DOHH2 (cell line): Measurements from ENCODE around the gene F10.

Source experiments
- H3F3A ChIP-seq: fragments of 200-600 bp; sonication (generic), shearing (Covaris generic); 2 replicates; pipeline ENCODE4 v1.6.0; 2016; ENCODE audit warnings: antibody characterized with exemption, mild to moderate bottlenecking; ENCODE audit not compliant: control insufficient read depth, insufficient read depth
- H3K27ac ChIP-seq: fragments of 200-600 bp; sonication (generic); 2 replicates; pipeline ENCODE4 v1.5.1; 2014; ENCODE audit warnings: low read depth, mild to moderate bottlenecking, low read length, moderate library complexity
- H3K27me3 ChIP-seq: fragments of 200-600 bp; sonication (generic); 2 replicates; pipeline ENCODE4 v1.6.1; 2014; ENCODE audit warnings: mild to moderate bottlenecking, low read length, mixed read lengths; ENCODE audit not compliant: control insufficient read depth
- H3K36me3 ChIP-seq: fragments of 200-600 bp; sonication (generic); 2 replicates; pipeline ENCODE4 v1.6.1; 2014; ENCODE audit warnings: mild to moderate bottlenecking, low read length, moderate library complexity, mixed read lengths; ENCODE audit not compliant: control insufficient read depth
- H3K4me1 ChIP-seq: fragments of 200-600 bp; sonication (generic); 2 replicates; pipeline ENCODE4 v1.6.1; 2014; ENCODE audit warnings: mild to moderate bottlenecking, low read length, mixed read lengths; ENCODE audit not compliant: control insufficient read depth
- H3K4me2 ChIP-seq: fragments of 200-600 bp; sonication (generic); 2 replicates; pipeline ENCODE4 v1.6.0; 2014; ENCODE audit warnings: mild to moderate bottlenecking, low read length, moderate library complexity
- H3K4me3 ChIP-seq: fragments of 200-600 bp; sonication (generic); 2 replicates; pipeline ENCODE4 v1.5.1; 2014; ENCODE audit warnings: mild to moderate bottlenecking, low read length, mixed read lengths
- H3K79me2 ChIP-seq: fragments of 200-600 bp; sonication (generic); 2 replicates; pipeline ENCODE4 v1.6.1; 2014; ENCODE audit warnings: mild to moderate bottlenecking, low read length, mixed read lengths; ENCODE audit not compliant: control insufficient read depth
- H3K9me2 ChIP-seq: fragments of 200-600 bp; sonication (generic); replicated peaks from 2 replicates; pipeline ENCODE4 v1.6.1; 2014; ENCODE audit warnings: mild to moderate bottlenecking, low read length, mixed read lengths; ENCODE audit not compliant: control insufficient read depth
- H3K9me3 ChIP-seq: fragments of 200-600 bp; sonication (generic); 2 replicates; pipeline ENCODE4 v1.6.1; 2014; ENCODE audit warnings: antibody characterized with exemption, low read length, mixed read lengths; ENCODE audit not compliant: control insufficient read depth, insufficient read depth
- H4K20me1 ChIP-seq: fragments of 200-600 bp; sonication (generic); 2 replicates; pipeline ENCODE4 v1.6.0; 2014; ENCODE audit warnings: low read depth, mild to moderate bottlenecking, antibody characterized with exemption, low read length, moderate library complexity; ENCODE audit not compliant: control insufficient read depth, insufficient read depth
- EZH2phosphoT487 ChIP-seq: fragments of 200-600 bp; sonication (generic); IDR thresholded peaks from 2 replicates; pipeline ENCODE4 v1.6.1; 2017; ENCODE audit warnings: borderline replicate concordance, mild to moderate bottlenecking, antibody characterized with exemption, low read length, moderate library complexity, mixed read lengths
- TF ChIP-seq, protein P1 (sequence below): fragments of 200-600 bp; sonication (generic); IDR thresholded peaks from one replicate; pipeline ENCODE4 v1.5.1; 2014; ENCODE audit warnings: antibody characterized with exemption, mild to moderate bottlenecking, low read depth, low read length; ENCODE audit not compliant: poor library complexity, severe bottlenecking

F10 gene

DNA sequence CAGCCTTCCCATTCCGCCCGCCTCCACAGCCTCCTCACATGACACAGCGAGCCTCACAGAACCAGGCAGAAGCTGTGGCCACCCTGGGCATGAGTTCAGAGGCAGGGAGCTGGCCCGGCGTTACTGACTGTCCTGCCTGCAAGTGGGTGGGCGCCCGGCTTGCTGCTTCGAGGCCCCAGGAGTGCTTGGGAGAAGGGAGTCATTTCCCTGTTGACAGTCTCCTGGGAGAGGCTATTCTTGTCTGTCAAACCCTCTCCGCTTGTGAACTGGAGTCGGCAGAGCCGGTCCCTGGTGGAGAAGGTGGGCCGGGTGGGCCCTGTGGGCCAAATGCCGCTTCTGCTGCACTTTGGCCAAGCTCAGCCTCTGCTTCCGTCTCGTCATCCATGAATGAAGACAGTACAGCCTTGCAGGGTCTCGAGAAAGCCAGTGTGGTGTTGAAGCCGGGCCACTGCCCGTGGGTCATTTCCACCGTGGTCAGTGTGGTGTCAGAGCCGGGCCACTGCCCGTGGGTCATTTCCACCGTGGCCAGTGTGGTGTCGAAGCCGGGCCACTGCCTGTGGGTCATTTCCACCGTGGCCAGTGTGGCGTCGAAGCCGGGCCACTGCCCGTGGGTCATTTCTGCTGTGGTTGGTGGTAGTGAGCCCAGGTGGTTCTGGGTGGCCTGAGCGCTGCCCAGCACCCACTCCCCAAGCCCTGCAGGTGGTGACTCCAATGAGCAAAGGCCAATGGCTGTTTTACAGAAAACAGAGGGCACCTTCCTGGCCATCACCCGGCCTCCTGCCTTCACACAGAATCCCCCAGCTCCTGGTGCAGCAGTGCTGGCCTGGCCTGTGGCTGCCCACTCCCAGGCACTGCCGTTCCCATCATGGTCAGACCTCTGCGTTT is 30.5 kb upstream of the F10 start:
- Histone ChIP-seq H3F3A (no peaks in the 10 kb centered on the region), H3K9me3 (no peaks in the 10 kb centered on the region), H3K36me3 (no peaks in the 10 kb centered on the region), H3K27ac (no peak overlapping the region), H3K4me3 (no peak overlapping the region), H3K79me2 (no peaks in the 10 kb centered on the region), H3K4me1 (no peaks in the 10 kb centered on the region), H3K9me2 (no peaks in the 10 kb centered on the region), H4K20me1 (no peaks in the 10 kb centered on the region), H3K4me2 (no peak overlapping the region), H3K27me3 (no peaks in the 10 kb centered on the region)
- TF ChIP-seq EZH2phosphoT487: no peak
- TF ChIP-seq, protein P1, sequence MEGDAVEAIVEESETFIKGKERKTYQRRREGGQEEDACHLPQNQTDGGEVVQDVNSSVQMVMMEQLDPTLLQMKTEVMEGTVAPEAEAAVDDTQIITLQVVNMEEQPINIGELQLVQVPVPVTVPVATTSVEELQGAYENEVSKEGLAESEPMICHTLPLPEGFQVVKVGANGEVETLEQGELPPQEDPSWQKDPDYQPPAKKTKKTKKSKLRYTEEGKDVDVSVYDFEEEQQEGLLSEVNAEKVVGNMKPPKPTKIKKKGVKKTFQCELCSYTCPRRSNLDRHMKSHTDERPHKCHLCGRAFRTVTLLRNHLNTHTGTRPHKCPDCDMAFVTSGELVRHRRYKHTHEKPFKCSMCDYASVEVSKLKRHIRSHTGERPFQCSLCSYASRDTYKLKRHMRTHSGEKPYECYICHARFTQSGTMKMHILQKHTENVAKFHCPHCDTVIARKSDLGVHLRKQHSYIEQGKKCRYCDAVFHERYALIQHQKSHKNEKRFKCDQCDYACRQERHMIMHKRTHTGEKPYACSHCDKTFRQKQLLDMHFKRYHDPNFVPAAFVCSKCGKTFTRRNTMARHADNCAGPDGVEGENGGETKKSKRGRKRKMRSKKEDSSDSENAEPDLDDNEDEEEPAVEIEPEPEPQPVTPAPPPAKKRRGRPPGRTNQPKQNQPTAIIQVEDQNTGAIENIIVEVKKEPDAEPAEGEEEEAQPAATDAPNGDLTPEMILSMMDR: no peak

DNA sequence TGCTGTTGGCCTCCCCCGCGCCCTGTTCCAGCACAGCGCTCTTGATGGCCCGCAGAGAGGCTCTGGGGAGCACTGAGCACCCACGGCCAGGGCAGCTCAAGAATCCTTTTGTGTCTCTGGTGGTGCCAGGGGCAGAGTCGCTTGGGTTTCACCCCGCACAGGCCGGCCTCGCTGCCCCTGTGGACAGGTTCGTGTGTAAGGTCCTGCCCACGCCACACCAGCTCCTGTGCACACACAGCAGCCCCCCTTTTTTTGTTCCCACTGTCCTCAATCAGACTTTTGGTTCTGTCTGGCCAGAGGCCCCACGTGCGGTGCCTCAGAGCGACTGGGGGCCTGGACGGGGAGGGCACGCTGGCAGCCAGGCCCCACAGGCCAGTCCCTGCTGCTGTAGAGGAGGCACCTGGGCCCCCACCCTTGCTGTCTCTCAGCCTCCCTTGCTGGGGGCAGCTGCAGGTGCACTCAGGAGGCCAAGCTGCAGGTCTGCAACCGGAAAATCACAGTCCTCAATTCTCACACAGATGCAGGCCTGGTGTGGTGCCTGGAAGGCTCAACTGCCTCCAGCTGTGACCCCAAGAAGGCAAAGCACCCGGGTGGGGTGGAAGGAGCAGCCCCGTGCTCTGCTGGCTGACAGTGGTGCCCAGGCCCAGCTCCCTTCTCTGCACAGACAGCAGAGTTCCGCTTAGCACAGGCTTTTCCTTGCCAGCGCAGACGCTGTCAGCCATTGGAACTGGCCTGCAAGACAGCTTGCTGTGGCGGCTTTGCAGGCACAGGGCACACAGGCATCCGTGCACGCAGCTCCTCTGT is 29.6 kb upstream of the F10 start:
- Histone ChIP-seq H3F3A (no peaks in the 10 kb centered on the region), H4K20me1 (no peaks in the 10 kb centered on the region), H3K9me3 (no peaks in the 10 kb centered on the region), H3K27me3 (no peaks in the 10 kb centered on the region), H3K4me3 (no peak overlapping the region), H3K27ac (no peak overlapping the region), H3K4me1 (no peaks in the 10 kb centered on the region), H3K4me2 (no peak overlapping the region), H3K79me2 (no peaks in the 10 kb centered on the region), H3K36me3 (no peaks in the 10 kb centered on the region), H3K9me2 (no peaks in the 10 kb centered on the region)
- TF ChIP-seq, protein P1: no peak

DNA sequence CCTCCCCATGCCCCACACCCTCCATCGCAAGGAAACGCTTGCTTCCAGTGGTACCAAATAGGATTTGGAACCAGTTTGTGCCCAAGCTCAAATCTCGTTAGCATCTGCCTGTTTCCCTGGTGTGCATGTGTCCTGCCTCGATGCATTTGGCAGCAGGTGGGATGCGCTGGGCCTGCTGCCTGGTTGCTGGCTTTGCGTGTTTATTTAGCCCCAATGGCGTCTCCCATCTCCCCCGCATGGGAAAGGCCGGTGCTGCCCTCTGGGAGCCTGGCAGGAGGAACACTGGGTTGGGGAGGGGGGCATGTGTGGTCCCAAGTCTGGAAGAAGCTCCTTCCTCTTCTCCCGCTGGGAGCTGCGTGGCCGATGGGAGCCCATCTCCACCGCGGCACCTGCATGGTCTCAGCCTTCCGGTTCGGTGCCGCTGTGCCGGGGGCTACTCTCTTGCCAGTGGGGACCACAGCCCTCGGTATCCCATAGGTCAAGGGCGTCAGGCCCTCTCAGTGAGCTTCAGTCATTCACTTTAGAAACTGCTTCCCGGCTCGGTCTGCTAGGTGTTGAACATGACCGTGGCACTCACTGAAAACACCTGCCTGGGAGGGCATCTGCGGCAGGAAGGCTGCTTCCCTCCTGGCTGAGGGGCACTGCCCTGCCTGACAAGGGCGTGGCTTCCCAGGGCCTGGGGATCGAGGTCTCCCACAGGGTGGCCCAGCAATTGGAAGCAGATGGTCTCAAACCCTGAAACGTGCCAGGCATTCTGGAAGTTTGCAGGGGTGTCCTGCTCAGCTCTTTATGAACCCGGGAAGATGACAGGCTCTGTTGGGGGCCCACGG is 28.8 kb upstream of the F10 start:
- H3K9me3 ChIP-seq: no peaks in the 10 kb centered on the region
- no peaks in the 10 kb centered on the region for H3F3A ChIP-seq
- H3K36me3 ChIP-seq: no peaks in the 10 kb centered on the region
- no peaks in the 10 kb centered on the region for H3K9me2 ChIP-seq
- H3K27me3 ChIP-seq: no peaks in the 10 kb centered on the region
- no peak for TF ChIP-seq EZH2phosphoT487
- TF ChIP-seq, protein P1: no peak
- no peaks in the 10 kb centered on the region for H3K79me2 ChIP-seq
- H3K4me2 ChIP-seq: no peak overlapping the region
- H3K4me1 ChIP-seq: no peaks in the 10 kb centered on the region
- H3K27ac ChIP-seq: no peak overlapping the region
- no peaks in the 10 kb centered on the region for H4K20me1 ChIP-seq
- H3K4me3 ChIP-seq: no peak overlapping the region
